GM12874 (cell line): Measurements from ENCODE around the gene AEN.

ENCODE experiments used
- CTCF ChIP-seq: IDR thresholded peaks from 2 replicates; pipeline ENCODE4 v1.5.1; 2011; ENCODE audit warnings: low read depth, mild to moderate bottlenecking, control low read depth, low read length, moderate library complexity; ENCODE audit not compliant: insufficient read depth

AEN gene

GRCh38 chr15:88645171-88646087, 24.3 kb downstream of the AEN start:
- no peak for TF ChIP-seq CTCF

DNA sequence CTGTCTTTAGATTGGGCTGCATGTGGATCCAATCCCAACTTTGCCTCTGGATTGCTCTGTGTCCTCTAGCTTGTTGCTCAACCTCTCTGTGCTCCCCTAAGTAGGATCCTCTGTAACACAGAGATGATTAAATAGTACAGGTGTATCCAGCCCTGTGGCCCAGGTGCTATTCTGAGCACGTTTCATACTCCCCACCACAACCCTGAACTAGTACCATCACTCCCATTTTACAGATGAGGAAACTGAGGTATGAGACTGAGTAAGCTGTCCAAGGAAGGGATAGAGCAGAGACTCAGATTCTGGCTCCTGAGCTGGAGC, 24.9 kb downstream of the AEN start:
- no peak for TF ChIP-seq CTCF

DNA sequence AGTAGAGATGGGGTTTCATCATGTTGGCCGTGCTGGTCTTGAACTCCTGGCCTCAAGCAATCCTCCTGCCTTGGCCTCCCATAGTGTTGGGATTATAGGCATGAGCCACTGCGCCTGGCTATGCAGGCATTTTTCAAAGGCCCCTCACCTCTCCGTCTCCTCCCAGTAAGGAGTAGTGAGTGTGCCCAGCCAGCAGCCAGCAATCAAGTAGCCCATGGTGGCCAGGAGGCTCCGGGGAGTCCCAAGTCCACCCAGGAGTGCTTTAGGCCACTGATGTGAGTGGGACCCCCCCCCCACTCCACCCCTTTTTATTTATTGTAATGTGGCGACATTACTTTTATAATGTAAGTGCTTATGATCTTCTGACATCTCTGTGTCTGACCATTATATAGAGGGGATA, 25.8 kb downstream of the AEN start:
- TF ChIP-seq CTCF: no peak

- TF ChIP-seq CTCF: no peak
These were observed 26.4 kb downstream of the AEN start for GRCh38 chr15:88647351-88648105.

- no peak for TF ChIP-seq CTCF
These were observed 27.4 kb downstream of the AEN start for GRCh38 chr15:88648357-88649214.

DNA sequence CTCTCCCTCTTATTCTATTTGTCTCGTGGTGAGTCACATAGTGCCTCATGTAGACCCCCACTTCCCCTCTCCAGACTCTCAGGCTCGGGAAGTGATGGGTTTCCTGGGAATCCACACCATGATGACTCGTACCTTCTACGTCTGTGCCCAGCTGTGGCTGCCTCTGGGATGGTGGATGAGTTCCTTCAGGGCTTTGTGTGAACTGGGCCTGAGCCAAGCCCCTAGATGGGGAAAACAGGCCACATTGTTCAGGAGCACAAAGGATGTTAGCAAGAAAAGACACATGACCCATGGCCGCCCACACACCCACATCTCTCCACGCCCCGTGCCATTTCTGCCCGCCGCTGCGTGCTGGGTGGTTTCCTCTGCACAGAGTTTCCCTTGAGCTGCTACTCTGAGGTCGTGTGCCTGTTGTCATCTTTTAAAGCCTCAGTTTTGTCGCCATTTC, 28.2 kb downstream of the AEN start:
- TF ChIP-seq CTCF: no peak
